Measurements from ENCODE around the gene MARCO. TPM values are rescaled to one million over a fixed set of nuclear protein-coding genes. Genes with fewer than 3 reads are reported as not detected.

Gene MARCO
- total RNA-seq, 1 donor: not detected

- Histone ChIP-seq H3K36me3 (ENCODE audit: insufficient read depth, low read length) (no peaks in the 10 kb centered on the region), H3K4me2 (ENCODE audit: insufficient read depth, low read length) (no peak overlapping the region), H4K20me1 (ENCODE audit: insufficient read depth, low read length) (no peaks in the 10 kb centered on the region), H2AFZ (ENCODE audit: low read length) (no peak overlapping the region), H3K4me1 (ENCODE audit: insufficient read depth, low read length) (no peaks in the 10 kb centered on the region), H3K27me3 (ENCODE audit: insufficient read depth, low read length) (peaks cover 21% of the 10 kb centered on the region), H3K79me2 (ENCODE audit: insufficient read depth, low read length) (no peaks in the 10 kb centered on the region), H3K4me3 (ENCODE audit: insufficient read depth, low read length) (no peak overlapping the region), H3K27ac (ENCODE audit: low read depth, low read length) (no peak overlapping the region), H3K9me3 (ENCODE audit: low read depth, low read length) (no peaks in the 10 kb centered on the region)
- TF ChIP-seq CTCF (IDR thresholded peaks at IDR 0.05; ENCODE audit: extremely low read depth, low read depth, low read length): no peak
- no peak for DNase-seq (ENCODE audit: insufficient read length, low spot score, missing footprints)
Observed at GRCh38 chr2:119009110-119009509, 67.1 kb downstream of the MARCO start.

- Histone ChIP-seq H3K4me3 (ENCODE audit: insufficient read depth, low read length) (no peak overlapping the region), H3K27ac (ENCODE audit: low read depth, low read length) (no peak overlapping the region), H2AFZ (ENCODE audit: low read length) (no peak overlapping the region), H4K20me1 (ENCODE audit: insufficient read depth, low read length) (no peaks in the 10 kb centered on the region), H3K79me2 (ENCODE audit: insufficient read depth, low read length) (no peaks in the 10 kb centered on the region), H3K4me2 (ENCODE audit: insufficient read depth, low read length) (no peak overlapping the region), H3K36me3 (ENCODE audit: insufficient read depth, low read length) (no peaks in the 10 kb centered on the region), H3K9me3 (ENCODE audit: low read depth, low read length) (no peaks in the 10 kb centered on the region), H3K27me3 (ENCODE audit: insufficient read depth, low read length) (peaks cover 21% of the 10 kb centered on the region), H3K4me1 (ENCODE audit: insufficient read depth, low read length) (no peaks in the 10 kb centered on the region)
- no peak for TF ChIP-seq CTCF (IDR thresholded peaks at IDR 0.05; ENCODE audit: extremely low read depth, low read depth, low read length)
- DNase-seq (ENCODE audit: insufficient read length, low spot score, missing footprints): no peak
Observed at GRCh38 chr2:119010336-119010735, 68.3 kb downstream of the MARCO start.

- H3K4me2 ChIP-seq (ENCODE audit: insufficient read depth, low read length): no peak overlapping the region
- DNase-seq (ENCODE audit: insufficient read length, low spot score, missing footprints): peak; percentile 90
Observed at GRCh38 chr2:119011162-119011909, 69.3 kb downstream of the MARCO start.

GRCh38 chr2:119011910-119012209, 69.9 kb downstream of the MARCO start:
- Histone ChIP-seq H3K4me3 (ENCODE audit: insufficient read depth, low read length) (no peak overlapping the region), H3K79me2 (ENCODE audit: insufficient read depth, low read length) (no peaks in the 10 kb centered on the region), H3K4me2 (ENCODE audit: insufficient read depth, low read length) (no peak overlapping the region), H3K27ac (ENCODE audit: low read depth, low read length) (no peak overlapping the region), H3K27me3 (ENCODE audit: insufficient read depth, low read length) (peaks cover 24% of the 10 kb centered on the region), H3K4me1 (ENCODE audit: insufficient read depth, low read length) (no peaks in the 10 kb centered on the region), H2AFZ (ENCODE audit: low read length) (no peak overlapping the region), H3K36me3 (ENCODE audit: insufficient read depth, low read length) (no peaks in the 10 kb centered on the region), H4K20me1 (ENCODE audit: insufficient read depth, low read length) (no peaks in the 10 kb centered on the region), H3K9me3 (ENCODE audit: low read depth, low read length) (no peaks in the 10 kb centered on the region)
- DNase-seq (ENCODE audit: insufficient read length, low spot score, missing footprints): no peak
- no peak for TF ChIP-seq CTCF (IDR thresholded peaks at IDR 0.05; ENCODE audit: extremely low read depth, low read depth, low read length)

More at GRCh38 chr2:119011162-119011909, 69.3 kb downstream of the MARCO start:
- peak; percentile 53 for TF ChIP-seq CTCF (IDR thresholded peaks at IDR 0.05; ENCODE audit: extremely low read depth, low read depth, low read length)
- Histone ChIP-seq H3K4me1 (ENCODE audit: insufficient read depth, low read length) (no peaks in the 10 kb centered on the region), H3K27me3 (ENCODE audit: insufficient read depth, low read length) (peaks cover 26% of the 10 kb centered on the region), H3K79me2 (ENCODE audit: insufficient read depth, low read length) (no peaks in the 10 kb centered on the region), H3K36me3 (ENCODE audit: insufficient read depth, low read length) (no peaks in the 10 kb centered on the region), H3K9me3 (ENCODE audit: low read depth, low read length) (no peaks in the 10 kb centered on the region), H2AFZ (ENCODE audit: low read length) (no peak overlapping the region), H4K20me1 (ENCODE audit: insufficient read depth, low read length) (no peaks in the 10 kb centered on the region), H3K4me3 (ENCODE audit: insufficient read depth, low read length) (no peak overlapping the region), H3K27ac (ENCODE audit: low read depth, low read length) (no peak overlapping the region)

All from osteoblast (primary cell).